ENCODE results near the gene FGD2. TPM values are rescaled to one million over a fixed set of nuclear protein-coding genes. Genes with fewer than 3 reads are reported as not detected.

The FGD2 gene
- total and polyA plus RNA-seq, 9 of the 15 experiments (the other 6 are each of a cell fraction or from before 2014, with no cell fraction given): 0.09 TPM; not detected in 8

GRCh38 chr6:37059344-37060194 lies 54.1 kb downstream of the FGD2 start (continued):
- TF ChIP-seq YY1 (IDR thresholded peaks at IDR 0.05; ENCODE audit: borderline replicate concordance in 1 of 3, control insufficient read depth in 1 of 3, extremely low read depth in 1 of 3, insufficient read depth in 3 of 3, insufficient read length in 1 of 3, insufficient replicate concordance in 2 of 3, low read depth in 1 of 3, low read length in 2 of 3): peak in 1 of 3 experiments; percentile 53
- TF ChIP-seq, protein P1, sequence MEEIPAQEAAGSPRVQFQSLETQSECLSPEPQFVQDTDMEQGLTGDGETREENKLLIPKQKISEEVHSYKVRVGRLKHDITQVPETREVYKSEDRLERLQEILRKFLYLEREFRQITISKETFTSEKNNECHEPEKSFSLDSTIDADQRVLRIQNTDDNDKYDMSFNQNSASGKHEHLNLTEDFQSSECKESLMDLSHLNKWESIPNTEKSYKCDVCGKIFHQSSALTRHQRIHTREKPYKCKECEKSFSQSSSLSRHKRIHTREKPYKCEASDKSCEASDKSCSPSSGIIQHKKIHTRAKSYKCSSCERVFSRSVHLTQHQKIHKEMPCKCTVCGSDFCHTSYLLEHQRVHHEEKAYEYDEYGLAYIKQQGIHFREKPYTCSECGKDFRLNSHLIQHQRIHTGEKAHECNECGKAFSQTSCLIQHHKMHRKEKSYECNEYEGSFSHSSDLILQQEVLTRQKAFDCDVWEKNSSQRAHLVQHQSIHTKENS (CRISPR knock-in tag; IDR thresholded peaks at IDR 0.05): no peak
- no peak for TF ChIP-seq GTF3C2 (IDR thresholded peaks at IDR 0.05; ENCODE audit: borderline replicate concordance, extremely low read depth, insufficient read length)
- TF ChIP-seq HES1 (IDR thresholded peaks at IDR 0.05; ENCODE audit: low read depth): 0 out of 2 replicates have a peak, but pooled peaks have one; percentile 21
- TF ChIP-seq, protein P2, sequence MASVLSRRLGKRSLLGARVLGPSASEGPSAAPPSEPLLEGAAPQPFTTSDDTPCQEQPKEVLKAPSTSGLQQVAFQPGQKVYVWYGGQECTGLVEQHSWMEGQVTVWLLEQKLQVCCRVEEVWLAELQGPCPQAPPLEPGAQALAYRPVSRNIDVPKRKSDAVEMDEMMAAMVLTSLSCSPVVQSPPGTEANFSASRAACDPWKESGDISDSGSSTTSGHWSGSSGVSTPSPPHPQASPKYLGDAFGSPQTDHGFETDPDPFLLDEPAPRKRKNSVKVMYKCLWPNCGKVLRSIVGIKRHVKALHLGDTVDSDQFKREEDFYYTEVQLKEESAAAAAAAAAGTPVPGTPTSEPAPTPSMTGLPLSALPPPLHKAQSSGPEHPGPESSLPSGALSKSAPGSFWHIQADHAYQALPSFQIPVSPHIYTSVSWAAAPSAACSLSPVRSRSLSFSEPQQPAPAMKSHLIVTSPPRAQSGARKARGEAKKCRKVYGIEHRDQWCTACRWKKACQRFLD (CRISPR knock-in tag; IDR thresholded peaks at IDR 0.05): peak; percentile 43; the same call in 1 of the 2 replicates
- no peak for TF ChIP-seq RBM22 (IDR thresholded peaks at IDR 0.05; ENCODE audit: low read depth, low read length, poor library complexity, severe bottlenecking)
- TF ChIP-seq ZMIZ1 (IDR thresholded peaks at IDR 0.05; ENCODE audit: low read depth in 2 of 2, low read length in 2 of 2): peak in 1 of 2 experiments; percentile 79; a peak in 1 of 4 replicates
- TF ChIP-seq ZFX (CRISPR knock-in tag; IDR thresholded peaks at IDR 0.05): peak; percentile 60; the same call in 1 of the 2 replicates
- TF ChIP-seq SNIP1 (IDR thresholded peaks at IDR 0.05; ENCODE audit: low read depth): no peak
- TF ChIP-seq ZNF311 (CRISPR knock-in tag; IDR thresholded peaks at IDR 0.05): no peak
- no peak for TF ChIP-seq MTF1 (CRISPR knock-in tag; IDR thresholded peaks at IDR 0.05; ENCODE audit: borderline replicate concordance)
- peak; percentile 72; the same call in 1 of the 2 replicates for TF ChIP-seq ZNF76 (CRISPR knock-in tag; IDR thresholded peaks at IDR 0.05; ENCODE audit: borderline replicate concordance)
